Spinal cord (tissue), 10 donors: ENCODE results near the gene POTEF. TPM values are rescaled to one million over a fixed set of nuclear protein-coding genes. Genes with fewer than 3 reads are reported as not detected.
"Not testable (repeated sequence)": the region's sequence is repeated elsewhere in the genome, so short reads cannot be mapped to it uniquely, and the experiment has no call there.

Experiments
- DNase-seq, 6 donors: peaks; one replicate each; pipeline versions ENCODE4 v3.0.0 to v3.0.0-alpha.2; 2013 to 2015; ENCODE audit warnings: low spot score in 6 of 6, low read depth in 4 of 6
- H3K27ac ChIP-seq: one replicate; pipeline ENCODE4 v1.5.1; 2013; ENCODE audit warnings: low read depth, low read length, control low read depth
- H3K27me3 ChIP-seq: one replicate; pipeline ENCODE4 v1.6.1; 2013; ENCODE audit warnings: low read length; ENCODE audit not compliant: control insufficient read depth, insufficient read depth
- H3K36me3 ChIP-seq: one replicate; pipeline ENCODE4 v1.6.1; 2013; ENCODE audit warnings: low read length; ENCODE audit not compliant: control insufficient read depth, insufficient read depth
- H3K4me1 ChIP-seq: one replicate; pipeline ENCODE4 v1.6.1; 2013; ENCODE audit warnings: low read length; ENCODE audit not compliant: control insufficient read depth, insufficient read depth
- H3K4me3 ChIP-seq: one replicate; pipeline ENCODE4 v1.5.1; 2013; ENCODE audit warnings: low read depth, low read length, control low read depth
- H3K9me3 ChIP-seq: one replicate; pipeline ENCODE4 v1.6.1; 2013; ENCODE audit warnings: low read length; ENCODE audit not compliant: control insufficient read depth, insufficient read depth
- WGBS: methylation state at CpG from one replicate; pipeline ENCODE4 v1.1.5; 2013; ENCODE audit warnings: missing lambda C conversion rate; ENCODE audit not compliant: insufficient coverage; 5-methylcytosine and 5-hydroxymethylcytosine counted together
- polyA plus RNA-seq, 2 donors: library from polyadenylated mRNA; unstranded; fragments of 120-200 nt; gene quantifications; one replicate each; pipeline ENCODE4 v1.2.1, GENCODE V29; 2013; ENCODE audit not compliant: insufficient read length in 2 of 2
- total RNA-seq, 2 donors: library from RNA; depleted of rRNA in 1 of 2; stranded (reverse); fragments of 120-200 nt in 1 of 2; fragments of >200 nt in 1 of 2; gene quantifications; one replicate each; pipeline versions ENCODE4 v1.2.3 to v1.2.4, GENCODE V29; 2013 to 2014
- donor health status: healthy.

The POTEF gene
- total and polyA plus RNA-seq, 4 donors, result 0.10 to 0.55 (median 0.27) TPM

- not testable (repeated sequence) for DNase-seq, H3K36me3 ChIP-seq
These were observed 13.6 kb upstream of the POTEF start for GRCh38 chr2:130142396-130143265.

DNA sequence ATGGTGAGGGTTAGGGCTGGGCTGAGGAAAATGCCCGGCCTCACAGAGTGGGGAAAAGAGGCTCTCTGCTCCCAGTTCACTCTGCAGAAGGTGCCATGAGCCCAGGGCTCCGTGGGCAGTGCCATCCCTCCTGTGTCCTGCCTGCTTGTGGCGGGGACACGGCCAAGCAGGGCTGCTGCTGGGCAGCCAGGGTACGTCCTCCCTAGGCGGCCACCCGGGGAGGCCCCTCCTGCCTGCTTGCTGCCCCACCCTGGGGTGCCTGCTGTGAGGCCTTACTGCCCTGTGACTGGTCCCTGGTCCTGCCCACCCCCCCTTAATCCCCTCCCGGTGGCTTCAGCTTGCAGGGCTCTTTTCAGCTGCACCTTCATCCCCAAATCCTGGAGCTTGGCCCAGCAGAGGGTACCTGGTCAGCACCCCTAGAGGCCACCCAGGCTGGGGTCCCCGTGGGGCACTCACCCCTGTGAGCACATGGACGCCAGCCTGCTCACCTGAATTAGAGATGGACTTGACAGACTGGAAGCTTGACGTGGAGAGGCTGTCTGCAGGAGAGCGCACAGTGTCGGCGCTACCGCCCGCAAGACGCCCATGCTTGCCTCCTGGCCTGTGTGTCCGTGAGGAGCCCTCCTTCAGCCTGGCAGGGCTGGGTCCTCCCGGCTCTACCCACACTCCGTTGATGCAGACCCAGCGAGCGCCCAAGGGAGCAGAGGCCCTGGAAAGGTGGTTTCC lies 12.8 kb upstream of the POTEF start:
- not testable (repeated sequence) for H3K36me3 ChIP-seq, DNase-seq, H3K4me1 ChIP-seq, H3K27ac ChIP-seq, H3K4me3 ChIP-seq, H3K27me3 ChIP-seq, H3K9me3 ChIP-seq
- 94% methylated on average over 2 of the region's 22 CpGs for WGBS

More at GRCh38 chr2:130142396-130143265, 13.6 kb upstream of the POTEF start:
- not testable (repeated sequence) for H3K4me1 ChIP-seq, H3K27me3 ChIP-seq, H3K4me3 ChIP-seq, H3K9me3 ChIP-seq, H3K27ac ChIP-seq
- whole genome bisulfite sequencing, result 99% methylated on average over 6 of the region's 13 CpGs

GRCh38 chr2:130141002-130141401 lies 12.0 kb upstream of the POTEF start:
- H3K27me3 ChIP-seq, H3K36me3 ChIP-seq, H3K4me1 ChIP-seq, DNase-seq, H3K4me3 ChIP-seq, H3K9me3 ChIP-seq, H3K27ac ChIP-seq: not testable (repeated sequence)
- 83% methylated on average over 1 of the region's 6 CpGs for WGBS

DNA sequence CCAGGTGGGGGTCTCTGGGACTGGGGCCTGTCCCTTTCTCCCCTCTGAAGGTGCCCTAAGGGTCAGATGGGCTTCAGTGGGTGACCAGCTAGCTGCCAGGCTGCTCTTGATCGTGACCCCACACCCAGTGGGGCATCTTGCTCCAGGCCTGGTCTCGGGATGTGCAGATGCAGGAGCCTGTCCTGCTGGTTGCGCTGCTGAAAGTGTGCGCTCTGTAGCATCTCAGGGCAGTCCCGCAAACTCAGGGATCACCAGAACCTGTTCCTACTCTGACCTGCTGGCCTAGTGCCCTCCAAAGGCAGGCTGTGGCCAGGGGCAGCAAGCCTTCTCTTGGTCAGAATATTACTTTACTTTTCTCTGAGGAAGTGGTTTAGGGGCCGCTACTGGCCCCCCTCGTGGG lies 11.5 kb upstream of the POTEF start:
- H3K27ac ChIP-seq, H3K4me3 ChIP-seq, H3K36me3 ChIP-seq, H3K9me3 ChIP-seq, H3K27me3 ChIP-seq, DNase-seq, H3K4me1 ChIP-seq: not testable (repeated sequence)
- no CpG with 5 or more reads among the region's 7 CpGs for WGBS

- not testable (repeated sequence) for H3K4me3 ChIP-seq, H3K27ac ChIP-seq, H3K4me1 ChIP-seq, H3K9me3 ChIP-seq, H3K36me3 ChIP-seq, H3K27me3 ChIP-seq, DNase-seq
- WGBS, result 90% methylated on average over 12 of the region's 30 CpGs
These were observed 10.6 kb upstream of the POTEF start for GRCh38 chr2:130139331-130140280.

- not testable (repeated sequence) for H3K27ac ChIP-seq, H3K36me3 ChIP-seq, DNase-seq, H3K4me3 ChIP-seq, H3K9me3 ChIP-seq, H3K27me3 ChIP-seq, H3K4me1 ChIP-seq
- 90% methylated on average over 10 of the region's 15 CpGs for WGBS
These were observed 9.8 kb upstream of the POTEF start for GRCh38 chr2:130138841-130139251.

GRCh38 chr2:130138326-130138725 lies 9.3 kb upstream of the POTEF start:
- not testable (repeated sequence) for H3K27ac ChIP-seq, H3K36me3 ChIP-seq, H3K4me3 ChIP-seq, H3K27me3 ChIP-seq, DNase-seq, H3K4me1 ChIP-seq, H3K9me3 ChIP-seq
- 90% methylated on average over 2 of the region's 13 CpGs for WGBS

- not testable (repeated sequence) for H3K4me1 ChIP-seq, H3K27me3 ChIP-seq, DNase-seq, H3K36me3 ChIP-seq, H3K27ac ChIP-seq, H3K4me3 ChIP-seq, H3K9me3 ChIP-seq
- WGBS, result 50% methylated on average over 2 of the region's 5 CpGs
These were observed 8.1 kb upstream of the POTEF start for GRCh38 chr2:130137118-130137517.

GRCh38 chr2:130136546-130136945 lies 7.5 kb upstream of the POTEF start:
- H3K4me1 ChIP-seq, H3K27ac ChIP-seq, DNase-seq, H3K9me3 ChIP-seq, H3K4me3 ChIP-seq, H3K27me3 ChIP-seq, H3K36me3 ChIP-seq: not testable (repeated sequence)
- 83% methylated on average over 2 of the region's 10 CpGs for WGBS
